IMR-90 (cell line): ENCODE data around the gene OR14J1. TPM values are rescaled to one million over a fixed set of nuclear protein-coding genes. Genes with fewer than 3 reads are reported as not detected.

ENCODE experiments used
- ATAC-seq: fragments of 200-7000 bp; cut with Tn5 transposase; 2 replicates; pipeline ENCODE4 v1.9.1; 2020; ENCODE audit warnings: low read depth, mild to moderate bottlenecking, moderate library complexity
- BruUV-seq: library from RNA; stranded (reverse); fragments of 400-500 nt; replicated peaks from 2 replicates; lab custom pipeline; 2021; lab: Mats Ljungman, UMichigan
- CTCF ChIA-PET: fragments of 300-600 bp; formaldehyde crosslinking; extraction: SDS; loops from one replicate; lab custom pipeline; 2021; ENCODE audit warnings: antibody characterized with exemption; lab: Yijun Ruan, JAX
- POLR2A ChIA-PET: fragments of 300-600 bp; sonication (Branson Sonifier 250); formaldehyde crosslinking; loops from one replicate; lab custom pipeline; 2022; ENCODE audit warnings: antibody characterized with exemption; ENCODE audit not compliant: unreplicated experiment; lab: Charles Lee
- DNase-seq: peaks from one replicate; pipeline ENCODE4 v3.0.0; 2013
- H2AFZ ChIP-seq: replicated peaks from 2 replicates; pipeline ENCODE3; 2013; ENCODE audit warnings: low read length, mild to moderate bottlenecking; ENCODE audit not compliant: poor library complexity
- H2AK5ac ChIP-seq: 2 replicates; pipeline ENCODE4 v1.6.1; 2013; ENCODE audit warnings: low read depth, low read length, inconsistent platforms
- H2AK9ac ChIP-seq: replicated peaks from 2 replicates; pipeline ENCODE3; 2013; ENCODE audit warnings: mild to moderate bottlenecking, low read depth, low read length, moderate library complexity; ENCODE audit not compliant: poor library complexity
- H2BK120ac ChIP-seq: 2 replicates; pipeline ENCODE4 v1.6.1; 2013; ENCODE audit warnings: low read depth, low read length, inconsistent platforms
- H2BK15ac ChIP-seq: 3 replicates; pipeline ENCODE4 v1.6.1; 2013; ENCODE audit warnings: low read depth, low read length, inconsistent platforms
- H2BK20ac ChIP-seq: 2 replicates; pipeline ENCODE4 v1.6.1; 2013; ENCODE audit warnings: low read depth, mild to moderate bottlenecking, inconsistent platforms, low read length, moderate library complexity
- H2BK5ac ChIP-seq: 2 replicates; pipeline ENCODE4 v1.6.1; 2013; ENCODE audit warnings: mild to moderate bottlenecking, low read depth, low read length, inconsistent platforms; ENCODE audit not compliant: poor library complexity, severe bottlenecking
- H3K14ac ChIP-seq: replicated peaks from 2 replicates; pipeline ENCODE4 v1.6.1; 2013; ENCODE audit warnings: low read depth, low read length, inconsistent platforms
- H3K18ac ChIP-seq: 2 replicates; pipeline ENCODE4 v1.6.1; 2013; ENCODE audit warnings: low read depth, low read length, control low read depth
- H3K23ac ChIP-seq: 2 replicates; pipeline ENCODE4 v1.6.1; 2013; ENCODE audit warnings: low read depth, low read length, inconsistent platforms
- H3K27ac ChIP-seq: 2 replicates; pipeline ENCODE4 v1.5.1; 2013; ENCODE audit warnings: mild to moderate bottlenecking, control low read depth, low read length; ENCODE audit not compliant: insufficient read depth
- H3K27me3 ChIP-seq: 2 replicates; pipeline ENCODE4 v1.6.1; 2013; ENCODE audit warnings: low read length; ENCODE audit not compliant: control insufficient read depth, insufficient read depth
- H3K36me3 ChIP-seq: 2 replicates; pipeline ENCODE4 v1.6.1; 2013; ENCODE audit warnings: low read length, mixed read lengths; ENCODE audit not compliant: control insufficient read depth, insufficient read depth
- H3K4ac ChIP-seq: 2 replicates; pipeline ENCODE4 v1.6.1; 2013; ENCODE audit warnings: low read depth, low read length, inconsistent platforms
- H3K4me1 ChIP-seq: 2 replicates; pipeline ENCODE4 v1.6.1; 2013; ENCODE audit warnings: low read length, mixed read lengths; ENCODE audit not compliant: control insufficient read depth, insufficient read depth
- H3K4me2 ChIP-seq: 2 replicates; pipeline ENCODE4 v1.6.1; 2013; ENCODE audit warnings: low read depth, mild to moderate bottlenecking, control low read depth, low read length, moderate library complexity
- H3K4me3 ChIP-seq: 2 replicates; pipeline ENCODE4 v1.5.1; 2013; ENCODE audit warnings: low read depth, mild to moderate bottlenecking, control low read depth, low read length, moderate library complexity; ENCODE audit not compliant: insufficient read depth
- H3K56ac ChIP-seq: 2 replicates; pipeline ENCODE4 v1.6.1; 2013; ENCODE audit warnings: low read length, inconsistent platforms; ENCODE audit not compliant: insufficient read depth; ENCODE audit errors: extremely low read depth
- H3K79me1 ChIP-seq, 2 experiments: 2 replicates each; pipeline ENCODE4 v1.6.1; 2013; ENCODE audit warnings: low read length in 2 of 2, inconsistent platforms in 1 of 2, low read depth in 1 of 2
- H3K9ac ChIP-seq: 2 replicates; pipeline ENCODE4 v1.6.1; 2013; ENCODE audit warnings: low read depth, low read length, control low read depth
- H3K9me1 ChIP-seq: 2 replicates; pipeline ENCODE4 v1.6.1; 2013; ENCODE audit warnings: low read length, inconsistent platforms; ENCODE audit not compliant: insufficient read depth
- H3K9me3 ChIP-seq: 2 replicates; pipeline ENCODE4 v1.6.1; 2013; ENCODE audit warnings: low read length; ENCODE audit not compliant: control insufficient read depth, insufficient read depth
- H4K20me1 ChIP-seq: 2 replicates; pipeline ENCODE4 v1.6.1; 2013; ENCODE audit warnings: low read length, inconsistent platforms; ENCODE audit not compliant: insufficient read depth
- H4K5ac ChIP-seq: 2 replicates; pipeline ENCODE4 v1.6.1; 2013; ENCODE audit warnings: mild to moderate bottlenecking, low read depth, low read length, control low read depth
- H4K8ac ChIP-seq, 2 experiments: 2 replicates each; pipeline ENCODE4 v1.6.1; 2013; ENCODE audit warnings: low read depth in 2 of 2, low read length in 2 of 2, control low read depth in 1 of 2, inconsistent platforms in 1 of 2
- H4K91ac ChIP-seq: 2 replicates; pipeline ENCODE4 v1.6.1; 2013; ENCODE audit warnings: low read depth, low read length, inconsistent platforms; ENCODE audit not compliant: insufficient read depth
- BHLHE40 ChIP-seq: fragments of 150-350 bp; IDR thresholded peaks from 2 replicates; pipeline ENCODE4 v1.6.1; 2016; ENCODE audit warnings: mild to moderate bottlenecking, low read depth, low read length
- CEBPB ChIP-seq: IDR thresholded peaks from 2 replicates; pipeline ENCODE4 v1.6.1; 2012; ENCODE audit warnings: low read depth, low read length, improper control_type of control experiment
- CHD1 ChIP-seq: IDR thresholded peaks from 2 replicates; pipeline ENCODE4 v1.6.1; 2012; ENCODE audit warnings: low read depth, low read length, improper control_type of control experiment
- FOS ChIP-seq: fragments of 150-350 bp; IDR thresholded peaks from 2 replicates; pipeline ENCODE4 v1.6.1; 2016; ENCODE audit warnings: low read depth, low read length
- MAFK ChIP-seq: IDR thresholded peaks from 2 replicates; pipeline ENCODE4 v1.6.1; 2012; ENCODE audit warnings: low read depth, low read length, improper control_type of control experiment
- MAZ ChIP-seq: IDR thresholded peaks from 2 replicates; pipeline ENCODE4 v1.6.1; 2012; ENCODE audit warnings: low read depth, mild to moderate bottlenecking, low read length, improper control_type of control experiment, moderate library complexity, borderline replicate concordance
- MXI1 ChIP-seq: IDR thresholded peaks from 2 replicates; pipeline ENCODE4 v1.6.1; 2012; ENCODE audit warnings: low read depth, mild to moderate bottlenecking, low read length, moderate library complexity, borderline replicate concordance
- NFE2L2 ChIP-seq: fragments of 150-350 bp; IDR thresholded peaks from 2 replicates; pipeline ENCODE4 v1.6.1; 2016; ENCODE audit warnings: low read depth, mild to moderate bottlenecking, low read length
- POLR2A ChIP-seq: IDR thresholded peaks from 2 replicates; pipeline ENCODE4 v1.6.1; 2012; ENCODE audit warnings: mild to moderate bottlenecking, low read depth, low read length
- RAD21 ChIP-seq: IDR thresholded peaks from 2 replicates; pipeline ENCODE4 v1.6.1; 2012; ENCODE audit warnings: low read length, improper control_type of control experiment
- RCOR1 ChIP-seq: IDR thresholded peaks from 2 replicates; pipeline ENCODE4 v1.6.1; 2012; ENCODE audit warnings: mild to moderate bottlenecking, low read length, improper control_type of control experiment; ENCODE audit not compliant: insufficient replicate concordance
- RFX5 ChIP-seq: IDR thresholded peaks from 2 replicates; pipeline ENCODE4 v1.8.0; 2012; ENCODE audit warnings: low read depth, mild to moderate bottlenecking, low read length, moderate library complexity
- SMC3 ChIP-seq: fragments of 150-350 bp; IDR thresholded peaks from 2 replicates; pipeline ENCODE4 v1.6.1; 2016; ENCODE audit warnings: low read depth, mild to moderate bottlenecking, antibody characterized with exemption, low read length, moderate library complexity
- WGBS, 2 experiments: methylation state at CpG; one replicate each; pipeline versions ENCODE4 v1.1.5 to v1.1.7; 2013; ENCODE audit warnings: missing lambda C conversion rate in 2 of 2; ENCODE audit not compliant: insufficient read length in 1 of 2; ENCODE audit errors: extremely low coverage in 2 of 2; 5-methylcytosine and 5-hydroxymethylcytosine counted together
- dilution Hi-C: fragments of 300-500 bp; cut with HindIII; formaldehyde crosslinking; loops from one replicate; pipeline ENCODE4 v1.14.3; 2018; ENCODE audit warnings: low sequenced_read_pairs; ENCODE audit not compliant: unreplicated experiment
- in situ Hi-C: fragments of 300-500 bp; cut with MboI; formaldehyde crosslinking; loops from 3 replicates; pipeline ENCODE4 v1.14.3; 2019; ENCODE audit warnings: low sequenced_read_pairs, inconsistent platforms, mixed read lengths
- intact Hi-C: fragments of 100-400 bp; cut with micrococcal nuclease; formaldehyde crosslinking; loops from 2 replicates; pipeline ENCODE4 v1.10.0; 2022
- polyA plus RNA-seq, 3 experiments: library from polyadenylated mRNA; depleted of rRNA; stranded (reverse); fragments of >200 nt; gene quantifications; 2 replicates each; pipeline ENCODE4 v1.2.3, GENCODE V29; 2012; ENCODE audit warnings: low replicate concordance in 1 of 3
- total RNA-seq: library from RNA; depleted of rRNA; stranded (reverse); fragments of >200 nt; gene quantifications from 2 replicates; pipeline ENCODE4 v1.2.3, GENCODE V29; 2012
- TF ChIP-seq, protein P1 (sequence below): fragments of 150-350 bp; IDR thresholded peaks from 2 replicates; pipeline ENCODE4 v1.6.1; 2016; ENCODE audit warnings: low read depth, mild to moderate bottlenecking, low read length, moderate library complexity, borderline replicate concordance
- TF ChIP-seq, protein P2 (sequence below): fragments of 150-350 bp; IDR thresholded peaks from 2 replicates; pipeline ENCODE4 v1.6.1; 2017; ENCODE audit warnings: mild to moderate bottlenecking, antibody characterized with exemption, low read length, low read depth
- TF ChIP-seq, protein P3 (sequence below): conservative IDR thresholded peaks from 2 replicates; pipeline ENCODE4 v1.5.1; 2012; ENCODE audit warnings: mild to moderate bottlenecking, low read depth, low read length, improper control_type of control experiment

Gene OR14J1
- total and polyA plus RNA-seq, 2 of the 4 experiments (the other 2 are of a cell fraction), result not detected

GRCh38 chr6:29319931-29320330 lies 18.4 kb downstream of the OR14J1 start:
- Histone ChIP-seq H3K23ac (no peak overlapping the region), H2BK20ac (no peak overlapping the region), H2BK5ac (no peak overlapping the region), H3K79me1 (no peaks in the 10 kb centered on the region), H2AK9ac (no peak overlapping the region), H4K8ac (no peak overlapping the region), H3K27ac (no peak overlapping the region), H3K14ac (no peak overlapping the region), H3K56ac (no peak overlapping the region), H3K4me1 (no peaks in the 10 kb centered on the region), H2AK5ac (no peak overlapping the region), H2AFZ (no peak overlapping the region), H3K9ac (no peak overlapping the region), H3K18ac (no peak overlapping the region), H2BK15ac (no peak overlapping the region), H3K27me3 (no peaks in the 10 kb centered on the region), H4K20me1 (no peaks in the 10 kb centered on the region), H3K4me2 (no peak overlapping the region), H2BK120ac (no peak overlapping the region), H3K9me3 (peaks cover 4% of the 10 kb centered on the region), H4K5ac (no peak overlapping the region), H4K91ac (no peak overlapping the region), H3K4ac (no peak overlapping the region), H3K4me3 (no peak overlapping the region), H3K9me1 (no peaks in the 10 kb centered on the region), H3K36me3 (no peaks in the 10 kb centered on the region)
- dilution Hi-C loops (no loop called here), in situ Hi-C loops (no loop called here), intact Hi-C loops (no loop called here)
- no CpG with 5 or more reads among the region's 2 CpGs for WGBS, 2 experiments
- DNase-seq (no peak), ATAC-seq (no peak)
- TF ChIP-seq MXI1, result no peak
- TF ChIP-seq CEBPB, result no peak
- TF ChIP-seq, protein P1, sequence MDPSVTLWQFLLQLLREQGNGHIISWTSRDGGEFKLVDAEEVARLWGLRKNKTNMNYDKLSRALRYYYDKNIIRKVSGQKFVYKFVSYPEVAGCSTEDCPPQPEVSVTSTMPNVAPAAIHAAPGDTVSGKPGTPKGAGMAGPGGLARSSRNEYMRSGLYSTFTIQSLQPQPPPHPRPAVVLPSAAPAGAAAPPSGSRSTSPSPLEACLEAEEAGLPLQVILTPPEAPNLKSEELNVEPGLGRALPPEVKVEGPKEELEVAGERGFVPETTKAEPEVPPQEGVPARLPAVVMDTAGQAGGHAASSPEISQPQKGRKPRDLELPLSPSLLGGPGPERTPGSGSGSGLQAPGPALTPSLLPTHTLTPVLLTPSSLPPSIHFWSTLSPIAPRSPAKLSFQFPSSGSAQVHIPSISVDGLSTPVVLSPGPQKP, result no peak
- TF ChIP-seq RAD21, result no peak
- TF ChIP-seq, protein P2, sequence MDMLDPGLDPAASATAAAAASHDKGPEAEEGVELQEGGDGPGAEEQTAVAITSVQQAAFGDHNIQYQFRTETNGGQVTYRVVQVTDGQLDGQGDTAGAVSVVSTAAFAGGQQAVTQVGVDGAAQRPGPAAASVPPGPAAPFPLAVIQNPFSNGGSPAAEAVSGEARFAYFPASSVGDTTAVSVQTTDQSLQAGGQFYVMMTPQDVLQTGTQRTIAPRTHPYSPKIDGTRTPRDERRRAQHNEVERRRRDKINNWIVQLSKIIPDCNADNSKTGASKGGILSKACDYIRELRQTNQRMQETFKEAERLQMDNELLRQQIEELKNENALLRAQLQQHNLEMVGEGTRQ, result no peak
- TF ChIP-seq RCOR1, result no peak
- TF ChIP-seq RFX5, result no peak
- no peak for TF ChIP-seq POLR2A
- no peak for TF ChIP-seq CHD1
- TF ChIP-seq FOS, result no peak
- TF ChIP-seq NFE2L2, result no peak
- TF ChIP-seq, protein P3, sequence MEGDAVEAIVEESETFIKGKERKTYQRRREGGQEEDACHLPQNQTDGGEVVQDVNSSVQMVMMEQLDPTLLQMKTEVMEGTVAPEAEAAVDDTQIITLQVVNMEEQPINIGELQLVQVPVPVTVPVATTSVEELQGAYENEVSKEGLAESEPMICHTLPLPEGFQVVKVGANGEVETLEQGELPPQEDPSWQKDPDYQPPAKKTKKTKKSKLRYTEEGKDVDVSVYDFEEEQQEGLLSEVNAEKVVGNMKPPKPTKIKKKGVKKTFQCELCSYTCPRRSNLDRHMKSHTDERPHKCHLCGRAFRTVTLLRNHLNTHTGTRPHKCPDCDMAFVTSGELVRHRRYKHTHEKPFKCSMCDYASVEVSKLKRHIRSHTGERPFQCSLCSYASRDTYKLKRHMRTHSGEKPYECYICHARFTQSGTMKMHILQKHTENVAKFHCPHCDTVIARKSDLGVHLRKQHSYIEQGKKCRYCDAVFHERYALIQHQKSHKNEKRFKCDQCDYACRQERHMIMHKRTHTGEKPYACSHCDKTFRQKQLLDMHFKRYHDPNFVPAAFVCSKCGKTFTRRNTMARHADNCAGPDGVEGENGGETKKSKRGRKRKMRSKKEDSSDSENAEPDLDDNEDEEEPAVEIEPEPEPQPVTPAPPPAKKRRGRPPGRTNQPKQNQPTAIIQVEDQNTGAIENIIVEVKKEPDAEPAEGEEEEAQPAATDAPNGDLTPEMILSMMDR, result no peak
- TF ChIP-seq MAFK, result no peak
- no peak for TF ChIP-seq BHLHE40
- TF ChIP-seq MAZ, result no peak
- TF ChIP-seq SMC3, result no peak
- ChIA-PET CTCF (interaction anchor here (0.7 kb wide), 1 partner anchor 496 kb away, joined by 4 read pairs; no protein-coding TSS in a partner anchor), POLR2A (no interaction called here)
- BruUV-seq, result no TSS peak
